Subcutaneous abdominal adipose tissue (tissue), 5 donors: ENCODE data around the gene TMX3.

Source experiments
- H3K27ac ChIP-seq: one replicate; pipeline ENCODE4 v1.7.0; 2013; ENCODE audit warnings: low read depth, mild to moderate bottlenecking, inconsistent platforms, low read length, moderate library complexity
- H3K27me3 ChIP-seq, 5 donors: one replicate each; pipeline ENCODE4 v1.7.0; 2013; ENCODE audit warnings: low read length in 5 of 5, inconsistent platforms in 1 of 5; ENCODE audit not compliant: control insufficient read depth in 5 of 5, insufficient read depth in 4 of 5
- H3K36me3 ChIP-seq, 5 donors: one replicate each; pipeline ENCODE4 v1.7.0; 2013; ENCODE audit warnings: low read length in 5 of 5; ENCODE audit not compliant: control insufficient read depth in 5 of 5, insufficient read depth in 5 of 5
- H3K4me1 ChIP-seq, 5 donors: one replicate each; pipeline ENCODE4 v1.7.0; 2013; ENCODE audit warnings: low read length in 5 of 5, mild to moderate bottlenecking in 3 of 5, moderate library complexity in 1 of 5; ENCODE audit not compliant: control insufficient read depth in 5 of 5, insufficient read depth in 5 of 5
- H3K4me3 ChIP-seq, 5 donors: one replicate each; pipeline ENCODE4 v1.7.0; 2013; ENCODE audit warnings: low read length in 5 of 5, low read depth in 1 of 5
- H3K9ac ChIP-seq, 5 donors: one replicate each; pipeline ENCODE4 v1.7.0; 2013; ENCODE audit warnings: low read length in 5 of 5, mild to moderate bottlenecking in 4 of 5, moderate library complexity in 3 of 5
- H3K9me3 ChIP-seq, 5 donors: one replicate each; pipeline ENCODE4 v1.7.0; 2013; ENCODE audit warnings: low read length in 5 of 5; ENCODE audit not compliant: control insufficient read depth in 5 of 5
- donor health status: healthy.
- donor health status: healthy.
- donor health status: healthy.
- donor health status: healthy.
- donor health status: healthy.

TMX3 gene

DNA sequence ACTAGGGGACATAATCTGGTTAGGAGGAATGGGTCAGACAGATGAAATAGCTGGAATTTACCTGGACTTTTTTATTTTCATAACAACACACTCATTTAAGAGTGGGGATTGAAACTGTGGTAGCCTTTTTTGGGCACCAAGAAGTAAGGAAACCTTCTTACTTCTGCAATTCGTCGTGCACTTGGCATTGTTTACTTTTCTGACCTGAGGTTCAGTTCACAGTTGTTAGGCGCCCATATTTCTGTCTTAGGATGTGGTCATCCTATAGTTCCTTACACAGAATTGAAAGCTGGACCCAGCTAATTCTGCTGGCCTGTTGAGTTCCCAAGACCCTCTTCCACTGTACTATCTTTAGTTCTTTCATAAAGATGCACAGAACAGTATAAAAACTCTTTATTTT lies 72.9 kb downstream of the TMX3 start:
- Histone ChIP-seq H3K9me3 (no peaks in the 10 kb centered on the region), H3K4me3 (no peak overlapping the region), H3K4me1 (peaks cover 0 to 6% (median 0%) of the 10 kb centered on the region in 5 donors), H3K36me3 (no peaks in the 10 kb centered on the region), H3K27ac (no peak overlapping the region), H3K27me3 (no peaks in the 10 kb centered on the region), H3K9ac (no peak overlapping the region)

DNA sequence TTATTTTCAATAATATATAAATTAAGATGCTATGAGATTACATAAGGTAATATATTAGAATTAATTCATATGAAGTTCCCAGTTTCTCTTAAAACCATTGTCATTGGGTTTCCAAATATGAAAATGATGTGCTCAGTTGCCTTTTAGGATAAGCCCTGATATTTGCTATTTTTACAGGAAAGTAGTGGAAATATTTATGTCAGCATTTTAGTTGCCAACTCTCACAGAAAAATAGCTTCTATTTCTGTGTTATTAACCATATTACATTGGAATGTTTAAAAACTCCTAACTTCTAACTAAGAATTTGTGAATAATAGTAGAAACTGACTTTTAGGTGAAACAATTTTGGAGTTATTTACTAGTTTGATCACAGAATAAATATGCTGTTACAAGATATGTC lies 74.0 kb downstream of the TMX3 start:
- Histone ChIP-seq H3K4me1 (peaks cover 0 to 6% (median 0%) of the 10 kb centered on the region in 5 donors), H3K27ac (no peak overlapping the region), H3K9me3 (peaks cover 0 to 5% (median 0%) of the 10 kb centered on the region in 5 donors), H3K36me3 (no peaks in the 10 kb centered on the region), H3K27me3 (no peaks in the 10 kb centered on the region), H3K9ac (no peak overlapping the region), H3K4me3 (no peak overlapping the region)

DNA sequence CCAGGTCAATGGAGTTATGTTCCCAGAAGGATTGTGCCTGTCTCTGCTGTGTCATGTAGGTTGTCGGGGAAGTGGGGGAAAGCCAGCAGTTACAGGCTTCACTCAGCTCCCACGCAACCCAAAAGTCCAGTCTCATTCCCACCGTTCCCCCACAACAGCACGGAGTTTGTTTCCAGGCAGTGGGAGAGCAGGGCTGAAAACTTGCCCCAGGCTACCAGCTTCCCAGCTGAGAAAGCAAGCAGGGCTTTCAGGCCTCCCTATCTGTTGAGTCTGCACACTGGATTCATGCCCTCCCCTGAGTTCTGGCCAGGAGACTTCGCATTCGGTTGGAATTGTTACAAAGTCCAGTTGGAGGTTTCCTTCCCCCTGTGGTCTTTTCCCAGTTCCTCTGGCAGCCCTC lies 76.3 kb downstream of the TMX3 start:
- no peaks in the 10 kb centered on the region for H3K4me1 ChIP-seq
- H3K9me3 ChIP-seq = peaks cover 0 to 5% (median 0%) of the 10 kb centered on the region in 5 donors
- H3K4me3 ChIP-seq = no peak overlapping the region
- no peak overlapping the region for H3K9ac ChIP-seq
- H3K36me3 ChIP-seq = no peaks in the 10 kb centered on the region
- H3K27me3 ChIP-seq = no peaks in the 10 kb centered on the region
- H3K27ac ChIP-seq = no peak overlapping the region

DNA sequence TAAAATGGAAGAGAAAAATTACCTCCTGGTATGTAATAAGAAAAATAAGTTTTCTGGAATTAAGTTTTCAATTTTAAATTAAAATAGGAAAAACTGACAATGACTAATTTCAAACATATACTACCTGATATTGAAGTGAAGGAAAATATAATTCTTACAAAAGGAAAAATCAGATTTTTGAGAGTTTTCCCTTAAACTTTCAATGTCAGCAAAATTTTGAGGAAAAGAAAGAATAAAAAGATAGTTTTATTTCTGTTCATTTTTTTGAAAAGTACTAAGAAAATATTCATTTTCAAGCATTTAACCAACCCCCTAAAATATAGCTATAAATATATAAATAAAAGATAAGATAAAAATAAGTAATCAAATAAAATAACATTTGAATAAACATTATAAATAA lies 87.1 kb downstream of the TMX3 start:
- H3K9ac ChIP-seq = no peak overlapping the region
- H3K27me3 ChIP-seq = no peaks in the 10 kb centered on the region
- no peaks in the 10 kb centered on the region for H3K36me3 ChIP-seq
- H3K27ac ChIP-seq = no peak overlapping the region
- H3K4me1 ChIP-seq = peaks cover 0 to 5% (median 0%) of the 10 kb centered on the region in 5 donors
- no peak overlapping the region for H3K4me3 ChIP-seq
- no peaks in the 10 kb centered on the region for H3K9me3 ChIP-seq
